GM19328 (cell line): ENCODE data around the gene STX8.
"Not testable (repeated sequence)": the region's sequence is repeated elsewhere in the genome, so short reads cannot be mapped to it uniquely, and the experiment has no call there.

Source experiments
- ATAC-seq: cut with Tn5 transposase; IDR thresholded peaks from one replicate; pipeline ENCODE4 v1.9.1; 2021; ENCODE audit warnings: mild to moderate bottlenecking, moderate library complexity; ENCODE audit not compliant: unreplicated experiment

Gene STX8

GRCh38 chr17:9270921-9271320 is 304.7 kb downstream of the STX8 start:
- ATAC-seq = no peak

GRCh38 chr17:9269350-9270035 is 306.1 kb downstream of the STX8 start:
- no peak for ATAC-seq

- ATAC-seq = no peak
Measured at GRCh38 chr17:9268546-9268945, 307.1 kb downstream of the STX8 start.

GRCh38 chr17:9266697-9267117 is 308.9 kb downstream of the STX8 start:
- no peak for ATAC-seq

- no peak for ATAC-seq
Measured at GRCh38 chr17:9266031-9266680, 309.5 kb downstream of the STX8 start.

GRCh38 chr17:9261081-9262012 is 314.3 kb downstream of the STX8 start:
- no peak for ATAC-seq

GRCh38 chr17:9259419-9259818 is 316.2 kb downstream of the STX8 start:
- no peak for ATAC-seq

- no peak for ATAC-seq
Measured at GRCh38 chr17:9258115-9259015, 317.3 kb downstream of the STX8 start.

- not testable (repeated sequence) for ATAC-seq
Measured at GRCh38 chr17:9257630-9257965, 318.0 kb downstream of the STX8 start.

- no peak for ATAC-seq
Measured at GRCh38 chr17:9256751-9257629, 318.6 kb downstream of the STX8 start.

- no peak for ATAC-seq
Measured at GRCh38 chr17:9256361-9256750, 319.3 kb downstream of the STX8 start.

GRCh38 chr17:9255833-9256232 is 319.8 kb downstream of the STX8 start:
- no peak for ATAC-seq

GRCh38 chr17:9254841-9255240 is 320.8 kb downstream of the STX8 start:
- no peak for ATAC-seq

- ATAC-seq = no peak
Measured at GRCh38 chr17:9253308-9253707, 322.3 kb downstream of the STX8 start.

GRCh38 chr17:9251273-9251672 is 324.3 kb downstream of the STX8 start:
- ATAC-seq = no peak

- ATAC-seq = no peak
Measured at GRCh38 chr17:9249245-9249953, 326.2 kb downstream of the STX8 start.

GRCh38 chr17:9247401-9247938 is 328.1 kb downstream of the STX8 start:
- ATAC-seq = no peak

GRCh38 chr17:9244066-9245052 is 331.3 kb downstream of the STX8 start:
- ATAC-seq = no peak
